HepG2 (cell line): Measurements from ENCODE around the gene PRELP. TPM values are rescaled to one million over a fixed set of nuclear protein-coding genes. Genes with fewer than 3 reads are reported as not detected.
A peak's percentile ranks its signal among the peaks of the same experiment; 100 is the strongest.

ENCODE experiments used
- ATAC-seq: fragments of 200-7000 bp; cut with Tn5 transposase; 3 replicates; pipeline ENCODE4 v1.9.1; 2020; ENCODE audit warnings: mild to moderate bottlenecking, moderate library complexity
- BruUV-seq: library from RNA; stranded (reverse); fragments of 400-500 nt; replicated peaks from 2 replicates; lab custom pipeline; 2021; lab: Mats Ljungman, UMichigan
- CTCF ChIA-PET: fragments of 300-600 bp; formaldehyde crosslinking; extraction: SDS; loops from one replicate; lab custom pipeline; 2021; ENCODE audit warnings: low total read pairs, inconsistent platforms, low intra/inter-chr PET ratio; lab: Yijun Ruan, JAX
- POLR2A ChIA-PET: fragments of 350-600 bp; sonication (Branson Sonifier 250); formaldehyde crosslinking; loops from one replicate; lab custom pipeline; 2020; ENCODE audit warnings: antibody characterized with exemption, inconsistent platforms; lab: Yijun Ruan, JAX
- DNase-seq: peaks from one replicate; pipeline ENCODE4 v3.0.0-alpha.2; 2015; ENCODE audit warnings: low spot score
- FAIRE-seq: peaks from 3 replicates; lab custom pipeline; 2011; peaks lifted over from hg19 to GRCh38; lab: Jason Lieb, UNC
- H2AFZ ChIP-seq: one replicate; pipeline ENCODE4 v1.6.1; 2011; ENCODE audit warnings: low read length, inconsistent platforms
- H3K27ac ChIP-seq: fragments of 300-600 bp; 3 replicates; pipeline ENCODE4 v1.8.0; 2011; ENCODE audit warnings: mixed run types, mild to moderate bottlenecking, mixed read lengths, low read length, inconsistent platforms; ENCODE audit not compliant: insufficient read depth; ENCODE audit errors: extremely low read length
- H3K27me3 ChIP-seq, 2 experiments: fragments of 200-600 bp in 1 of 2; 2 replicates in 1 of 2; 3 replicates in 1 of 2; pipeline versions ENCODE4 v1.6.0 to v1.8.0; 2011; ENCODE audit warnings: low read length in 2 of 2, mild to moderate bottlenecking in 2 of 2, moderate library complexity in 2 of 2, inconsistent platforms in 1 of 2; ENCODE audit not compliant: insufficient read depth in 2 of 2, control insufficient read depth in 1 of 2
- H3K36me3 ChIP-seq, 2 experiments: fragments of 200-600 bp in 1 of 2; replicated peaks in 1 of 2; 2 replicates in 1 of 2; 3 replicates in 1 of 2; pipeline versions ENCODE4 v1.5.1 to v1.8.0; 2011; ENCODE audit warnings: low read length in 2 of 2, inconsistent platforms in 1 of 2; ENCODE audit not compliant: insufficient read depth in 2 of 2, control insufficient read depth in 1 of 2
- H3K4me1 ChIP-seq: 2 replicates; pipeline ENCODE4 v1.5.1; 2012; ENCODE audit warnings: low read length, inconsistent platforms; ENCODE audit not compliant: insufficient read depth
- H3K4me2 ChIP-seq: 2 replicates; pipeline ENCODE4 v1.6.0; 2011; ENCODE audit warnings: low read depth, low read length, inconsistent platforms
- H3K4me3 ChIP-seq, 3 experiments: fragments of 200-600 bp in 1 of 3; sonication (generic), shearing (Covaris generic) in 1 of 3; replicated peaks in 1 of 3; 2 replicates each; pipeline ENCODE4 v1.5.1; 2011 to 2016; ENCODE audit warnings: low read length in 3 of 3, inconsistent platforms in 2 of 3, low read depth in 2 of 3, mild to moderate bottlenecking in 2 of 3, control low read depth in 1 of 3, mixed read lengths in 1 of 3; ENCODE audit not compliant: insufficient read depth in 1 of 3
- H3K79me2 ChIP-seq: one replicate; pipeline ENCODE4 v1.6.1; 2011; ENCODE audit warnings: low read length, inconsistent platforms; ENCODE audit not compliant: insufficient read depth
- H3K9ac ChIP-seq: 2 replicates; pipeline ENCODE4 v1.6.0; 2011; ENCODE audit warnings: mild to moderate bottlenecking, low read depth, low read length, inconsistent platforms; ENCODE audit not compliant: insufficient read depth
- H3K9me3 ChIP-seq: 2 replicates; pipeline ENCODE4 v1.5.1; 2012; ENCODE audit warnings: mild to moderate bottlenecking, low read length
- H4K20me1 ChIP-seq: 2 replicates; pipeline ENCODE4 v1.6.0; 2011; ENCODE audit warnings: inconsistent platforms, mild to moderate bottlenecking, low read length, moderate library complexity; ENCODE audit not compliant: insufficient read depth
- BRD4 ChIP-seq: sonication (generic); formaldehyde crosslinking; IDR thresholded peaks from 2 replicates; pipeline ENCODE4 v1.4.0; 2020; ENCODE audit warnings: missing genetic modification reagents
- HNRNPL ChIP-seq: fragments of 200-400 bp; formaldehyde crosslinking; IDR thresholded peaks from 2 replicates; pipeline ENCODE4 v1.6.1; 2017; ENCODE audit warnings: mild to moderate bottlenecking, low read depth, low read length
- MED1 ChIP-seq: sonication (generic); formaldehyde crosslinking; IDR thresholded peaks from 2 replicates; pipeline ENCODE4 v1.4.0; 2020; ENCODE audit warnings: missing genetic modification reagents
- TAF15 ChIP-seq: fragments of 200-400 bp; formaldehyde crosslinking; IDR thresholded peaks from one replicate; pipeline ENCODE4 v1.6.1; 2018; ENCODE audit warnings: mild to moderate bottlenecking, low read depth, low read length; ENCODE audit not compliant: poor library complexity, severe bottlenecking
- ZNF318 ChIP-seq: sonication (generic); formaldehyde crosslinking; IDR thresholded peaks from 2 replicates; pipeline ENCODE4 v1.4.0; 2020; ENCODE audit warnings: mild to moderate bottlenecking, missing genetic modification reagents
- ZNF720 ChIP-seq: sonication (generic); formaldehyde crosslinking; IDR thresholded peaks from 2 replicates; pipeline ENCODE4 v1.4.0; 2020; ENCODE audit warnings: missing genetic modification reagents
- WGBS: methylation state at CpG from one replicate; pipeline ENCODE4 v1.1.6; 2017; ENCODE audit warnings: low lambda C conversion rate; 5-methylcytosine and 5-hydroxymethylcytosine counted together
- in situ Hi-C: cut with HindIII; loops from 2 replicates; pipeline ENCODE4 v1.10.0; 2017; ENCODE audit warnings: low pct_unique_long_range_greater_than_20kb; ENCODE audit not compliant: extremely low pct_ligation_motif_present
- intact Hi-C: fragments of 100-400 bp; cut with micrococcal nuclease; formaldehyde crosslinking; loops from one replicate; pipeline ENCODE4 v1.10.0; 2022; ENCODE audit not compliant: unreplicated experiment
- polyA plus RNA-seq, 8 experiments: library from polyadenylated mRNA; depleted of rRNA in 3 of 8; stranded (reverse) in 7 of 8; unstranded in 1 of 8; fragments of >200 nt; fragmentation: Illumina TruSeq in 4 of 8; extraction: Trizol in 4 of 8; gene quantifications; 2 replicates each; pipeline versions ENCODE4 v1.2.1 to v1.2.3, GENCODE V29; 2011 to 2016; ENCODE audit warnings: low read depth in 4 of 8, missing spikeins in 1 of 8, mixed read lengths in 1 of 8; ENCODE audit not compliant: insufficient read depth in 1 of 8
- total RNA-seq, 5 experiments: library from RNA; depleted of rRNA; stranded (reverse); fragments of >200 nt; fragmentation: Illumina TruSeq; extraction: Trizol; gene quantifications; 2 replicates each; pipeline ENCODE4 v1.2.3, GENCODE V29; 2016; ENCODE audit warnings: low read depth in 1 of 5
- TF ChIP-seq, protein P1 (sequence below): sonication (generic); formaldehyde crosslinking; IDR thresholded peaks from 2 replicates; pipeline ENCODE4 v1.5.0; 2020; ENCODE audit warnings: mild to moderate bottlenecking, missing genetic modification reagents

Gene PRELP
- total and polyA plus RNA-seq, 2 of the 13 experiments (the other 11 are each of a cell fraction or from before 2014, with no cell fraction given) = not detected

GRCh38 chr1:203525685-203526084 is 50.1 kb downstream of the PRELP start:
- DNase-seq (no peak), ATAC-seq (no peak), FAIRE-seq (no peak)
- no peak overlapping the region for H3K4me2 ChIP-seq
- no peaks in the 10 kb centered on the region for H4K20me1 ChIP-seq
- BruUV-seq = no TSS peak
- POLR2A ChIA-PET = no interaction called here
- CTCF ChIA-PET = no interaction called here
- H3K4me3 ChIP-seq = no peak overlapping the region
- no peak overlapping the region for H2AFZ ChIP-seq
- 0 out of 5 replicates have a peak, but pooled peaks cover 0 to 4% of the 10 kb centered on the region in 2 experiments for H3K27me3 ChIP-seq
- H3K36me3 ChIP-seq = no peaks in the 10 kb centered on the region
- no peaks in the 10 kb centered on the region for H3K4me1 ChIP-seq
- in situ Hi-C loops = no loop called here
- no peaks in the 10 kb centered on the region for H3K79me2 ChIP-seq
- H3K9ac ChIP-seq = no peak overlapping the region
- no peaks in the 10 kb centered on the region for H3K9me3 ChIP-seq
- TF ChIP-seq, protein P1, sequence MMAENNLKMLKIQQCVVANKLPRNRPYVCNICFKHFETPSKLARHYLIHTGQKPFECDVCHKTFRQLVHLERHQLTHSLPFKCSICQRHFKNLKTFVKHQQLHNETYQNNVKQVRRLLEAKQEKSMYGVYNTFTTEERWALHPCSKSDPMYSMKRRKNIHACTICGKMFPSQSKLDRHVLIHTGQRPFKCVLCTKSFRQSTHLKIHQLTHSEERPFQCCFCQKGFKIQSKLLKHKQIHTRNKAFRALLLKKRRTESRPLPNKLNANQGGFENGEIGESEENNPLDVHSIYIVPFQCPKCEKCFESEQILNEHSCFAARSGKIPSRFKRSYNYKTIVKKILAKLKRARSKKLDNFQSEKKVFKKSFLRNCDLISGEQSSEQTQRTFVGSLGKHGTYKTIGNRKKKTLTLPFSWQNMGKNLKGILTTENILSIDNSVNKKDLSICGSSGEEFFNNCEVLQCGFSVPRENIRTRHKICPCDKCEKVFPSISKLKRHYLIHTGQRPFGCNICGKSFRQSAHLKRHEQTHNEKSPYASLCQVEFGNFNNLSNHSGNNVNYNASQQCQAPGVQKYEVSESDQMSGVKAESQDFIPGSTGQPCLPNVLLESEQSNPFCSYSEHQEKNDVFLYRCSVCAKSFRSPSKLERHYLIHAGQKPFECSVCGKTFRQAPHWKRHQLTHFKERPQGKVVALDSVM (CRISPR knock-in tag) = peak; percentile 38; the same call in 1 of the 2 replicates
- no peak for TF ChIP-seq HNRNPL
- TF ChIP-seq MED1 (CRISPR knock-in tag) = no peak
- intact Hi-C loops = no loop called here
- WGBS = 0% methylated on average over 2 of the region's 3 CpGs
- no peak overlapping the region for H3K27ac ChIP-seq

DNA sequence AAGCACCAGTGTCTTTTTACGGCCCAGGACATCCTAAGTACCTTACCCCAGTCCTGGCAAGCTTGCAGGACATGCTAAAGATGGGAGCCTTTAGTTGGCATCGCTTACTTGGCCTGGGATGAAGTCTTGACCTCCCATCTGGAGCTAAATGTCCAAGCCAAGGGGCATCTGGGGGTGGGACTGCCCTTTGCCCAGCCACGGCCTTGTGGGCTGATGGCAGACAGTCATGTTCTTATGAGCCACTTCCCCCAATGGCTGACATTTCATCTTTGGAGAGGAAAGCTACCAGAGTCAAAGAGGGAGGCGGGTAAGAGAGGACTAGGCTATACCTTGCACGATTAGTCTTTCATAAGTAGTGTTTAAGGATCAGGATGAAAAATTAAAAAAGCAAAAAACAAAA is 50.5 kb downstream of the PRELP start:
- Histone ChIP-seq H3K79me2 (no peaks in the 10 kb centered on the region), H2AFZ (no peak overlapping the region), H3K36me3 (no peaks in the 10 kb centered on the region), H3K9ac (no peak overlapping the region), H3K27ac (no peak overlapping the region), H3K4me3 (no peak overlapping the region), H4K20me1 (no peaks in the 10 kb centered on the region), H3K4me1 (no peaks in the 10 kb centered on the region), H3K4me2 (no peak overlapping the region), H3K9me3 (no peaks in the 10 kb centered on the region), H3K27me3 (0 out of 5 replicates have a peak, but pooled peaks cover 0 to 4% of the 10 kb centered on the region in 2 experiments)
- no peak for DNase-seq
- no TSS peak for BruUV-seq
- intact Hi-C loops = no loop called here
- CTCF ChIA-PET = no interaction called here
- WGBS = 50% methylated on average over 5 of the region's 5 CpGs
- no peak for ATAC-seq
- in situ Hi-C loops = no loop called here
- POLR2A ChIA-PET = no interaction called here
- no peak for FAIRE-seq
- TF ChIP-seq TAF15 (no peak), ZNF318 (CRISPR knock-in tag) (no peak), BRD4 (no peak), ZNF720 (CRISPR knock-in tag) (no peak)
